ENCODE data around the gene POLE.

- TF ChIP-seq EZH2phosphoT487 (IDR thresholded peaks at IDR 0.05; ENCODE audit: borderline replicate concordance, low read depth, low read length) (no peak), CTCF (conservative IDR thresholded peaks at IDR 0.05; ENCODE audit: low read length) (no peak)
Observed at GRCh38 chr12:132653567-132654290, 33.4 kb downstream of the POLE start.
